ENCODE data around the gene OPRPN.

DNA sequence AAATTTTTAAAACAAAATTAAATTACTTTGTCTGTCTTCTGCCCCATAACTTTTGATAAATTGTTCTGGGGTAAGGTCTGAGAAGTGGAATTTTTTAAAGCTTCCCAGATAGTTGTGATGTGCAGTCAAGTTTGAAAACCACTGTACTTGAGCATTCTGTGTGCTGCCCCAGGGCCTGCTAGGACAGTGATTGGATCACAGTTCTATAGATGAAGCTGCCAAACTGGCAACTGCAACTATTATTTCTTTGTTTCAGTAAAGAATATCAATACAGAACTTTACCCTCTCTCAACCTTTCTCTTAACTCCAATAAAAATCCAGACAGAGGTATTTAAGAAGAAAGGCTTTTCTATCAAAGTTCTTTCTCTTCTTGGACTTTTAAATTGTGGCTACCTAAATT, at the start of gene OPRPN:
- TF ChIP-seq SUZ12 (IDR thresholded peaks at IDR 0.05; ENCODE audit: extremely low read depth, insufficient read depth, insufficient read length) (no peak), ZNF274 (IDR thresholded peaks at IDR 0.05; ENCODE audit: low read depth, low read length) (no peak)

Measured in NT2/D1 (cell line).